Measurements from ENCODE around the gene TRIM63. TPM values are rescaled to one million over a fixed set of nuclear protein-coding genes. Genes with fewer than 3 reads are reported as not detected.

TRIM63 gene
- total and polyA plus RNA-seq, 9 of the 15 experiments (the other 6 are each of a cell fraction or from before 2014, with no cell fraction given): 0.08 to 0.57 (median 0.36) TPM

GRCh38 chr1:26070296-26070962 is 3.0 kb upstream of the TRIM63 start (continued):
- TF ChIP-seq TRIM28 (IDR thresholded peaks at IDR 0.05) (peak; percentile 80), MAFK (IDR thresholded peaks at IDR 0.05; ENCODE audit: low read length) (peak; percentile 52), TAL1 (IDR thresholded peaks at IDR 0.05) (peak; percentile 99), ZNF23 (CRISPR knock-in tag; IDR thresholded peaks at IDR 0.05) (no peak), ARID1B (IDR thresholded peaks at IDR 0.05) (peak; percentile 100), ZNF174 (CRISPR knock-in tag; IDR thresholded peaks at IDR 0.05) (no peak), L3MBTL2 (IDR thresholded peaks at IDR 0.05) (peak; percentile 83), SRSF9 (IDR thresholded peaks at IDR 0.05; ENCODE audit: borderline replicate concordance, low read depth, low read length) (no peak), ZNF740 (CRISPR knock-in tag; IDR thresholded peaks at IDR 0.05) (no peak), ZNF740 (tag; IDR thresholded peaks at IDR 0.05) (no peak), RNF2 (IDR thresholded peaks at IDR 0.05) (peak; percentile 97), ZFX (CRISPR knock-in tag; IDR thresholded peaks at IDR 0.05) (peak; percentile 49; the same call in 1 of the 2 replicates), ASH1L (IDR thresholded peaks at IDR 0.05; ENCODE audit: borderline replicate concordance, low read depth, partially characterized antibody) (no peak), FOXA1 (IDR thresholded peaks at IDR 0.05; ENCODE audit: borderline replicate concordance) (no peak), CREM (IDR thresholded peaks at IDR 0.05; ENCODE audit: low read depth) (peak; percentile 90), ZNF449 (CRISPR knock-in tag; IDR thresholded peaks at IDR 0.05) (no peak), TAF7 (tag; IDR thresholded peaks at IDR 0.05) (0 out of 2 replicates have a peak, but pooled peaks have one; percentile 25), HES1 (IDR thresholded peaks at IDR 0.05; ENCODE audit: low read depth) (peak; percentile 81), PURB (CRISPR knock-in tag; IDR thresholded peaks at IDR 0.05; ENCODE audit: low read depth) (no peak), ZKSCAN1 (IDR thresholded peaks at IDR 0.05; ENCODE audit: low read depth, low read length) (no peak), ZNF24 (IDR thresholded peaks at IDR 0.05) (peak; percentile 76), EHMT2 (IDR thresholded peaks at IDR 0.05) (peak; percentile 96)
- TF ChIP-seq, protein P1, sequence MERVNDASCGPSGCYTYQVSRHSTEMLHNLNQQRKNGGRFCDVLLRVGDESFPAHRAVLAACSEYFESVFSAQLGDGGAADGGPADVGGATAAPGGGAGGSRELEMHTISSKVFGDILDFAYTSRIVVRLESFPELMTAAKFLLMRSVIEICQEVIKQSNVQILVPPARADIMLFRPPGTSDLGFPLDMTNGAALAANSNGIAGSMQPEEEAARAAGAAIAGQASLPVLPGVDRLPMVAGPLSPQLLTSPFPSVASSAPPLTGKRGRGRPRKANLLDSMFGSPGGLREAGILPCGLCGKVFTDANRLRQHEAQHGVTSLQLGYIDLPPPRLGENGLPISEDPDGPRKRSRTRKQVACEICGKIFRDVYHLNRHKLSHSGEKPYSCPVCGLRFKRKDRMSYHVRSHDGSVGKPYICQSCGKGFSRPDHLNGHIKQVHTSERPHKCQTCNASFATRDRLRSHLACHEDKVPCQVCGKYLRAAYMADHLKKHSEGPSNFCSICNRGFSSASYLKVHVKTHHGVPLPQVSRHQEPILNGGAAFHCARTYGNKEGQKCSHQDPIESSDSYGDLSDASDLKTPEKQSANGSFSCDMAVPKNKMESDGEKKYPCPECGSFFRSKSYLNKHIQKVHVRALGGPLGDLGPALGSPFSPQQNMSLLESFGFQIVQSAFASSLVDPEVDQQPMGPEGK (CRISPR knock-in tag; IDR thresholded peaks at IDR 0.05; ENCODE audit: borderline replicate concordance): no peak
- TF ChIP-seq, protein P2, sequence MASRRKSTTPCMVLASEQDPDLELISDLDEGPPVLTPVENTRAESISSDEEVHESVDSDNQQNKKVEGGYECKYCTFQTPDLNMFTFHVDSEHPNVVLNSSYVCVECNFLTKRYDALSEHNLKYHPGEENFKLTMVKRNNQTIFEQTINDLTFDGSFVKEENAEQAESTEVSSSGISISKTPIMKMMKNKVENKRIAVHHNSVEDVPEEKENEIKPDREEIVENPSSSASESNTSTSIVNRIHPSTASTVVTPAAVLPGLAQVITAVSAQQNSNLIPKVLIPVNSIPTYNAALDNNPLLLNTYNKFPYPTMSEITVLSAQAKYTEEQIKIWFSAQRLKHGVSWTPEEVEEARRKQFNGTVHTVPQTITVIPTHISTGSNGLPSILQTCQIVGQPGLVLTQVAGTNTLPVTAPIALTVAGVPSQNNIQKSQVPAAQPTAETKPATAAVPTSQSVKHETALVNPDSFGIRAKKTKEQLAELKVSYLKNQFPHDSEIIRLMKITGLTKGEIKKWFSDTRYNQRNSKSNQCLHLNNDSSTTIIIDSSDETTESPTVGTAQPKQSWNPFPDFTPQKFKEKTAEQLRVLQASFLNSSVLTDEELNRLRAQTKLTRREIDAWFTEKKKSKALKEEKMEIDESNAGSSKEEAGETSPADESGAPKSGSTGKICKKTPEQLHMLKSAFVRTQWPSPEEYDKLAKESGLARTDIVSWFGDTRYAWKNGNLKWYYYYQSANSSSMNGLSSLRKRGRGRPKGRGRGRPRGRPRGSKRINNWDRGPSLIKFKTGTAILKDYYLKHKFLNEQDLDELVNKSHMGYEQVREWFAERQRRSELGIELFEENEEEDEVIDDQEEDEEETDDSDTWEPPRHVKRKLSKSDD (conservative IDR thresholded peaks at IDR 0.05; ENCODE audit: low read length): no peak
